Measurements from ENCODE around the gene TCERG1. TPM values are rescaled to one million over a fixed set of nuclear protein-coding genes. Genes with fewer than 3 reads are reported as not detected.

TCERG1 gene
- total RNA-seq = 10 to 100 TPM; 28.1 to 38.6 (median 29.9) TPM

DNA sequence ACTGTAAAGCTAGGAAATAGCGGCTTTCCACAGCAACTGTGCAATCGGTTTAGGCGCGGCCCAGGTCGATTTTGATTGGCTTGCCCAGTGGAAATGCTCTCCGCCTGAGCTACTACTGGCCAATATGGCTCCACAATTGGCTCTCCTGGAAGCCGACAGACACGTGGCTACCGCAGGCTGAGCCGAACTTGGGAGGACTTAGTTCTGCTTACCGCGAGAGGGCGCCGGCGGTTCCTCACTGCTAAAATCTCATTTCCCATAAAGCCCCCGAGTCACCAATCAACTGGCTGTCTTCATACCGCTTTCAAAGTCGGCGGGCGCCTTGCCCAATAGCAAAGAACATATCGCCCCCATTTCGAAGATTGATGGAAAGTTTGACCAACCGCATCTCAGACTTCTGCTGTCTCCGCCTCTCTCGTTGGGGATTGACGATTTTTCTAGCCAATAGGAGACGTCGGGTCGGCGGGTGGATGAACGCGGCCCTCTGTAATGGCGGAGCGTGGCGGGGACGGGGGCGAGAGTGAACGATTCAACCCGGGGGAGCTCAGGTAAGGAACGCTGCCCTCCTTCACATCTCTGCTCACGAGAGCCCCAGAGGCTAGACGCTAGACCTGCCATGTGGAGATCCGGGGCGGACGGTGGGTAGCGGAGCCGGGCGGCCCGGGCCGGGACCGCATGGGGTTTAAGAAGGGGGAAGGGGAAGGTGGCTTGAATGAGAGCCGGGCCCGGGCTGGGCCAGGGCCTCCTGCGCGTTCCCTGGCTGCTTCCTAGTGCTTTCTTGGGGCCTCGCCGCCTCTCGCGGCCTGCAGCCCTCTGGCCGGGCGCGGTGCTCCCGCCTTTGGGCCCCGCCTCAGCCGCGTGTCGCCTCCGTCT, at the start of gene TCERG1:
TCERG1 (plus strand) TSS at position 473 of the 873 bp plus-strand sequence; CDS start at position 490, 17 bp downstream.
- DNase-seq (ENCODE audit: extremely low spot score) = peak; percentile 100
- under 1% methylated on average over 39 of the region's 68 CpGs for WGBS
- H3K27ac ChIP-seq (replicated peaks in 1 of 4) = peak within 1 kb of the TSS; percentile 80 to 95 (median 86)
- peak within 1 kb of the TSS; percentile 74 to 99 (median 88) for H3K4me3 ChIP-seq
- TF ChIP-seq POLR2AphosphoS5 (IDR thresholded peaks at IDR 0.05) (peak; percentile 70 to 72), EP300 (IDR thresholded peaks at IDR 0.05) (no peak)
- TF ChIP-seq, protein P1, sequence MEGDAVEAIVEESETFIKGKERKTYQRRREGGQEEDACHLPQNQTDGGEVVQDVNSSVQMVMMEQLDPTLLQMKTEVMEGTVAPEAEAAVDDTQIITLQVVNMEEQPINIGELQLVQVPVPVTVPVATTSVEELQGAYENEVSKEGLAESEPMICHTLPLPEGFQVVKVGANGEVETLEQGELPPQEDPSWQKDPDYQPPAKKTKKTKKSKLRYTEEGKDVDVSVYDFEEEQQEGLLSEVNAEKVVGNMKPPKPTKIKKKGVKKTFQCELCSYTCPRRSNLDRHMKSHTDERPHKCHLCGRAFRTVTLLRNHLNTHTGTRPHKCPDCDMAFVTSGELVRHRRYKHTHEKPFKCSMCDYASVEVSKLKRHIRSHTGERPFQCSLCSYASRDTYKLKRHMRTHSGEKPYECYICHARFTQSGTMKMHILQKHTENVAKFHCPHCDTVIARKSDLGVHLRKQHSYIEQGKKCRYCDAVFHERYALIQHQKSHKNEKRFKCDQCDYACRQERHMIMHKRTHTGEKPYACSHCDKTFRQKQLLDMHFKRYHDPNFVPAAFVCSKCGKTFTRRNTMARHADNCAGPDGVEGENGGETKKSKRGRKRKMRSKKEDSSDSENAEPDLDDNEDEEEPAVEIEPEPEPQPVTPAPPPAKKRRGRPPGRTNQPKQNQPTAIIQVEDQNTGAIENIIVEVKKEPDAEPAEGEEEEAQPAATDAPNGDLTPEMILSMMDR (IDR thresholded peaks at IDR 0.05) = peak; percentile 80 to 91 (median 83)
- H3K4me1 ChIP-seq = peaks cover 22 to 47% (median 39%) of the 10 kb centered on the region in 4 donors
- H3K9me3 ChIP-seq = no peaks in the 10 kb centered on the region
- H3K27me3 ChIP-seq = no peaks in the 10 kb centered on the region
- intact Hi-C loops (cut with DNase I) = no loop called here
- H3K36me3 ChIP-seq = no peaks in the 10 kb centered on the region

DNA sequence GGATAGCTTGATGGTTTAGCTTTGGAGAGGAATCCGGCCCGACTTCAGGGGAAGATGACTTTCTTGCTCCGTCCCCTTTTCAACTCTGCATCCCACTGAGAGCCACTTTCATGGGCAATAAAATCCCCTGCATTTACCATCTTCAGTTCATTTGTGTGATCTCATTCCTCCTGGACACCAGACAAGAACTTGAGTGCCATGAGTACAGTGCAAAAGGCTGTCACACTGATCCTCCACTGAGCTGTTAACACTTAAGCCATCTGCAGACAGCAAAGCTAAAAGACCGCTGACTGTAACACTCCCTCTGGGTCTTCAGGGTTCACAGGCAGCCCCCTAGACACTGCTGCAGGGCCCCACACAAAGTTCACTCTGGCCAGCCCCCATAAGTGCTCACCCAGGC, 48.3 kb upstream of the TCERG1 start:
- Histone ChIP-seq H3K4me1 (no peaks in the 10 kb centered on the region), H3K27ac (replicated peaks in 1 of 4) (no peak overlapping the region), H3K27me3 (peaks cover 0 to 18% (median 0%) of the 10 kb centered on the region in 4 donors), H3K9me3 (no peaks in the 10 kb centered on the region), H3K36me3 (no peaks in the 10 kb centered on the region), H3K4me3 (no peak overlapping the region)
- TF ChIP-seq POLR2A (IDR thresholded peaks at IDR 0.05; ENCODE audit: low read depth) = no peak
- no peak for TF ChIP-seq EP300 (IDR thresholded peaks at IDR 0.05)
- TF ChIP-seq, protein P1 (IDR thresholded peaks at IDR 0.05) = no peak
- no peak for TF ChIP-seq POLR2AphosphoS5 (IDR thresholded peaks at IDR 0.05)
- DNase-seq (ENCODE audit: extremely low spot score) = peak; percentile 79
- whole genome bisulfite sequencing = 80% methylated on average over 4 of the region's 4 CpGs
- intact Hi-C loops (cut with DNase I) = no loop called here

DNA sequence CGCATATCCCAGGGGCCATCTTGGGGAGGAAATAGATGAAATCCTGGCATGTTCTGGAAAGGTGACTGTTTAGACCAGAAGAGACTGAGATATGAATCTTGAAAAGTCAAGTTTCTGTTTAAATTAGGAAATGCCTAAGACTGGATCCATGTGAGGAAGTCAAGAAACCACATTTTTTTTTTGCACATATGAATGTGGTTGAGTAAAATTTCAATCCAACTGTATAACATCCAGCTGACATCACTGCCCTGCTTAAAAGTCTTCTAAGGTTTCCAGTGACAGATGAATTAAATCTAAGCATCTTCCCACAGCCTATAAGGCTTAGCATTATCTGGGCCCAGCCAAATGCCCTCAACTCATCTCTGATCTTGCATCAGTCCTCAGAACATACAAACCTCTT, 47.7 kb upstream of the TCERG1 start:
- DNase-seq (ENCODE audit: extremely low spot score) = no peak
- Histone ChIP-seq H3K27ac (replicated peaks in 1 of 4) (no peak overlapping the region), H3K36me3 (no peaks in the 10 kb centered on the region), H3K4me3 (no peak overlapping the region), H3K9me3 (no peaks in the 10 kb centered on the region), H3K27me3 (peaks cover 0 to 18% (median 0%) of the 10 kb centered on the region in 4 donors), H3K4me1 (no peaks in the 10 kb centered on the region)
- 75% methylated on average over 1 of the region's 1 CpG for WGBS
- intact Hi-C loops (cut with DNase I) = no loop called here
- TF ChIP-seq EP300 (IDR thresholded peaks at IDR 0.05) (no peak), POLR2A (IDR thresholded peaks at IDR 0.05; ENCODE audit: low read depth) (no peak), POLR2AphosphoS5 (IDR thresholded peaks at IDR 0.05) (no peak)
- TF ChIP-seq, protein P1 (IDR thresholded peaks at IDR 0.05) = no peak

DNA sequence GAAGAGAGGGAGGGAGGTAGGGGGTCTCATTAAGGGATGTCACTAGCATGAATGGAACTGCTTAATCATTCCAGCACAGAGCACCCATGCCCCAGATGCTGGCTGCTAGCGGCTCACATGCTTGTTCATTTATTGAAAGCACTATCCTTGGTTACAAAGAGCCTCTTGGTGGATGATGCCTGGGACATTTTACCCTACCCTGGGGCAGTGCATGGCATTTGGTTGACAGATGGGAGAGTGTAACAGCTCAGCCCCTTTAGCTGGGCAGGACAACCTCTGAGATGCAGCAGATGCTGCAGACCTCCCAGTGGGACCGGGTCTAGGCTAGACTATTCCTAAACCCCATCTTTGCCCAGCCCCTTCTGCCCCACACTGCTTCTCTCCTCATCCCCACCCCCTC, 46.9 kb upstream of the TCERG1 start:
- DNase-seq (ENCODE audit: extremely low spot score) = no peak
- H3K36me3 ChIP-seq = no peaks in the 10 kb centered on the region
- peaks cover 0 to 18% (median 0%) of the 10 kb centered on the region in 4 donors for H3K27me3 ChIP-seq
- no peak overlapping the region for H3K4me3 ChIP-seq
- no peak overlapping the region for H3K27ac ChIP-seq (replicated peaks in 1 of 4)
- WGBS = 83% methylated on average over 2 of the region's 2 CpGs
- TF ChIP-seq POLR2AphosphoS5 (IDR thresholded peaks at IDR 0.05) (no peak), EP300 (IDR thresholded peaks at IDR 0.05) (no peak), POLR2A (IDR thresholded peaks at IDR 0.05; ENCODE audit: low read depth) (no peak)
- TF ChIP-seq, protein P1 (IDR thresholded peaks at IDR 0.05) = no peak
- no peaks in the 10 kb centered on the region for H3K9me3 ChIP-seq
- intact Hi-C loops (cut with DNase I) = no loop called here
- no peaks in the 10 kb centered on the region for H3K4me1 ChIP-seq

Measured in esophagus muscularis mucosa (tissue), 4 donors.